ENCODE measurements around the gene MRC2. TPM values are rescaled to one million over a fixed set of nuclear protein-coding genes. Genes with fewer than 3 reads are reported as not detected.

The MRC2 gene
- total and polyA plus RNA-seq, 2 of the 13 experiments (the other 11 are each of a cell fraction or from before 2014, with no cell fraction given) = not detected

DNA sequence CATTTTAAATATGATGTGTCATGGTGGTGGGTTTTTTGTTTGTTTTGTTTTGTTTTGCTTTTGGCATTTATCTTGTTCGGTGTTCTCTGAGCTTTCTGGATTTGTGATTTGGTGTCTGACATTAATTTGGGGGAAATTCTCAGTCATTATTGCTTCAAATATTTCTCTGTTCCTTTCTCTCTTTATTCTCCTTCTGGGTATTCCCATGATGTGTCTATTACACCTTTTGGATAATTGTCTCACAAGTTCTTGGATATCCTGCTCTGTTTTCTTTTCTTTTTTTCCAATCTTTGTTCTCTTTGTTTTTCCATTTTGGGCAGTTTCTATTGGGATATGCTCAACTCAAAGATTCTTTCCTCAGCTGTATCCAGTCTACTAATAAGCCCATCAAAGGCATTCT is 92.1 kb downstream of the MRC2 start:
- H3K9ac ChIP-seq (ENCODE audit: insufficient read depth, low read depth, low read length) = no peak overlapping the region
- no peak overlapping the region for H3K27ac ChIP-seq (ENCODE audit: extremely low read length, insufficient read depth, low read length)
- H3K79me2 ChIP-seq (ENCODE audit: insufficient read depth, low read length) = no peaks in the 10 kb centered on the region
- H3K27me3 ChIP-seq (ENCODE audit: control insufficient read depth in 1 of 2, insufficient read depth in 2 of 2, low read length in 2 of 2) = peaks cover 2 to 44% of the 10 kb centered on the region in 2 experiments
- DNase-seq (ENCODE audit: low spot score) (no peak), ATAC-seq (no peak), FAIRE-seq (no peak)
- no peak overlapping the region for H3K4me2 ChIP-seq (ENCODE audit: low read depth, low read length)
- TF ChIP-seq KDM1A (CRISPR knock-in tag; IDR thresholded peaks at IDR 0.05) (no peak), ZNF543 (CRISPR knock-in tag; IDR thresholded peaks at IDR 0.05) (no peak), RBM39 (IDR thresholded peaks at IDR 0.05; ENCODE audit: low read depth, low read length, poor library complexity, severe bottlenecking) (no peak), JARID2 (CRISPR knock-in tag; IDR thresholded peaks at IDR 0.05; ENCODE audit: insufficient replicate concordance) (no peak), POLR2A (IDR thresholded peaks at IDR 0.05; ENCODE audit: insufficient read depth in 1 of 2, low read depth in 2 of 2, low read length in 2 of 2) (no peak), ARNT (IDR thresholded peaks at IDR 0.05) (no peak), PHF21A (CRISPR knock-in tag; IDR thresholded peaks at IDR 0.05) (no peak), ISX (CRISPR knock-in tag; conservative IDR thresholded peaks at IDR 0.05) (no peak), SKI (IDR thresholded peaks at IDR 0.05; ENCODE audit: partially characterized antibody) (no peak), SRSF1 (optimal IDR thresholded peaks at IDR 0.05; ENCODE audit: low read depth, low read length) (no peak)
- 0% methylated on average over 1 of the region's 1 CpG for WGBS (ENCODE audit: low lambda C conversion rate)
- no peaks in the 10 kb centered on the region for H3K9me3 ChIP-seq (ENCODE audit: low read length)
- no peak overlapping the region for H3K4me3 ChIP-seq (replicated peaks in 1 of 3; ENCODE audit: insufficient read depth in 1 of 3, low read depth in 2 of 3, low read length in 3 of 3)
- in situ Hi-C loops (cut with HindIII; ENCODE audit: extremely low pct_ligation_motif_present, low pct_unique_long_range_greater_than_20kb) (no loop called here), intact Hi-C loops (cut with micrococcal nuclease; ENCODE audit: unreplicated experiment) (no loop called here)
- BruUV-seq (replicated peaks) = no TSS peak
- no peaks in the 10 kb centered on the region for H4K20me1 ChIP-seq (ENCODE audit: insufficient read depth, low read length)
- CTCF ChIA-PET (ENCODE audit: low intra/inter-chr PET ratio, low total read pairs) = no interaction called here
- H3K36me3 ChIP-seq (replicated peaks in 1 of 2; ENCODE audit: control insufficient read depth in 1 of 2, insufficient read depth in 2 of 2, low read length in 2 of 2) = no peaks in the 10 kb centered on the region
- no peak overlapping the region for H2AFZ ChIP-seq (ENCODE audit: low read length)
- H3K4me1 ChIP-seq (ENCODE audit: insufficient read depth, low read length) = 0 out of 2 replicates have a peak, but pooled peaks cover 6% of the 10 kb centered on the region
- POLR2A ChIA-PET = no interaction called here

DNA sequence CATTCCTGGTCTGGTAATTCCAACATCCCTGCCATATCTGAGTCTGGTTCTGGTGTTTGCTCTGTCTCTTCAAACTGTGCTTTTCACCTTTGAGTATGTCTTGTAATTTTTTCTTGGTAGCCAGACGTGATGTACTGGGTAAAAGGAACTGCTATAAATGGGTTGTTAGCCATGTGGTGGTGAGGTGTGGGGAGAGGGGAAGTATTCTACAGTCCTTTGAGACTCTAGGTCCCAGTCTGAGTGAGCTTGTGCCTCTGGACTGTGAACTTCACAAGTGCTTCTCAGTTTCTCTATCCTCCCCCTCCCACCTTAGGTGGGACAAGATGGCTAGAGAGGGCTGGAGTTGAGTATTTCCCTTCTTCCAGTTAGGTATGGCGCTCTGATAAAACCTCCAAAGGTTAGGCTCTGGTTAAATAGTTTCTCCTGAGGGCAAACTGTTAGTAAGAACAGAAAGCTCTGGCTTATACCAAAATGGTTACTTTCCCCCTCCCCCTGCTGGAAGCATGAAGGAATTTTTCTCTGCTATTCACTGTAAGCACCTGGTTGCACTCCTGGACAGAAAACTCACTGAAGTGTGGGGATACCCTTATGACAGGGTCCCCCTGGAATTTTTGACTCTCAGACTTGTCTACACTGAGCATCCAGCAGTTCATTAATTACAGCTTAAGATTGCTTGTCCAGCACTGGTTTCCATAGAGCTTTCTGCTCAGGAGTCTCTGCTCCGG is 92.8 kb downstream of the MRC2 start:
- peaks cover 2 to 47% of the 10 kb centered on the region in 2 experiments for H3K27me3 ChIP-seq (ENCODE audit: control insufficient read depth in 1 of 2, insufficient read depth in 2 of 2, low read length in 2 of 2)
- intact Hi-C loops (cut with micrococcal nuclease; ENCODE audit: unreplicated experiment) = no loop called here
- TF ChIP-seq, protein P1, sequence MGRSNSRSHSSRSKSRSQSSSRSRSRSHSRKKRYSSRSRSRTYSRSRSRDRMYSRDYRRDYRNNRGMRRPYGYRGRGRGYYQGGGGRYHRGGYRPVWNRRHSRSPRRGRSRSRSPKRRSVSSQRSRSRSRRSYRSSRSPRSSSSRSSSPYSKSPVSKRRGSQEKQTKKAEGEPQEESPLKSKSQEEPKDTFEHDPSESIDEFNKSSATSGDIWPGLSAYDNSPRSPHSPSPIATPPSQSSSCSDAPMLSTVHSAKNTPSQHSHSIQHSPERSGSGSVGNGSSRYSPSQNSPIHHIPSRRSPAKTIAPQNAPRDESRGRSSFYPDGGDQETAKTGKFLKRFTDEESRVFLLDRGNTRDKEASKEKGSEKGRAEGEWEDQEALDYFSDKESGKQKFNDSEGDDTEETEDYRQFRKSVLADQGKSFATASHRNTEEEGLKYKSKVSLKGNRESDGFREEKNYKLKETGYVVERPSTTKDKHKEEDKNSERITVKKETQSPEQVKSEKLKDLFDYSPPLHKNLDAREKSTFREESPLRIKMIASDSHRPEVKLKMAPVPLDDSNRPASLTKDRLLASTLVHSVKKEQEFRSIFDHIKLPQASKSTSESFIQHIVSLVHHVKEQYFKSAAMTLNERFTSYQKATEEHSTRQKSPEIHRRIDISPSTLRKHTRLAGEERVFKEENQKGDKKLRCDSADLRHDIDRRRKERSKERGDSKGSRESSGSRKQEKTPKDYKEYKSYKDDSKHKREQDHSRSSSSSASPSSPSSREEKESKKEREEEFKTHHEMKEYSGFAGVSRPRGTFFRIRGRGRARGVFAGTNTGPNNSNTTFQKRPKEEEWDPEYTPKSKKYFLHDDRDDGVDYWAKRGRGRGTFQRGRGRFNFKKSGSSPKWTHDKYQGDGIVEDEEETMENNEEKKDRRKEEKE (IDR thresholded peaks at IDR 0.05) = no peak
- no peak for TF ChIP-seq ZNF841 (CRISPR knock-in tag; IDR thresholded peaks at IDR 0.05; ENCODE audit: borderline replicate concordance)
- no peak for TF ChIP-seq ZNF383 (CRISPR knock-in tag; IDR thresholded peaks at IDR 0.05; ENCODE audit: borderline replicate concordance)
- TF ChIP-seq, protein P2, sequence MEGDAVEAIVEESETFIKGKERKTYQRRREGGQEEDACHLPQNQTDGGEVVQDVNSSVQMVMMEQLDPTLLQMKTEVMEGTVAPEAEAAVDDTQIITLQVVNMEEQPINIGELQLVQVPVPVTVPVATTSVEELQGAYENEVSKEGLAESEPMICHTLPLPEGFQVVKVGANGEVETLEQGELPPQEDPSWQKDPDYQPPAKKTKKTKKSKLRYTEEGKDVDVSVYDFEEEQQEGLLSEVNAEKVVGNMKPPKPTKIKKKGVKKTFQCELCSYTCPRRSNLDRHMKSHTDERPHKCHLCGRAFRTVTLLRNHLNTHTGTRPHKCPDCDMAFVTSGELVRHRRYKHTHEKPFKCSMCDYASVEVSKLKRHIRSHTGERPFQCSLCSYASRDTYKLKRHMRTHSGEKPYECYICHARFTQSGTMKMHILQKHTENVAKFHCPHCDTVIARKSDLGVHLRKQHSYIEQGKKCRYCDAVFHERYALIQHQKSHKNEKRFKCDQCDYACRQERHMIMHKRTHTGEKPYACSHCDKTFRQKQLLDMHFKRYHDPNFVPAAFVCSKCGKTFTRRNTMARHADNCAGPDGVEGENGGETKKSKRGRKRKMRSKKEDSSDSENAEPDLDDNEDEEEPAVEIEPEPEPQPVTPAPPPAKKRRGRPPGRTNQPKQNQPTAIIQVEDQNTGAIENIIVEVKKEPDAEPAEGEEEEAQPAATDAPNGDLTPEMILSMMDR (CRISPR knock-in tag; IDR thresholded peaks at IDR 0.05) = 0 out of 2 replicates have a peak, but pooled peaks have one; percentile 17
- 0 out of 2 replicates have a peak, but pooled peaks have one; percentile 3 for TF ChIP-seq STAG1 (CRISPR knock-in tag; IDR thresholded peaks at IDR 0.05)
- DNase-seq (ENCODE audit: low spot score) = peak; percentile 36
- BruUV-seq (replicated peaks) = no TSS peak
- no peak overlapping the region for H3K27ac ChIP-seq (ENCODE audit: extremely low read length, insufficient read depth, low read length)
- ChIA-PET CTCF (ENCODE audit: low intra/inter-chr PET ratio, low total read pairs) (no interaction called here), POLR2A (no interaction called here)
- no peak overlapping the region for H3K9ac ChIP-seq (ENCODE audit: insufficient read depth, low read depth, low read length)
- H3K4me1 ChIP-seq (ENCODE audit: insufficient read depth, low read length) = 0 out of 2 replicates have a peak, but pooled peaks cover 6% of the 10 kb centered on the region
- H3K79me2 ChIP-seq (ENCODE audit: insufficient read depth, low read length) = no peaks in the 10 kb centered on the region
- 11% methylated on average over 3 of the region's 3 CpGs for WGBS (ENCODE audit: low lambda C conversion rate)
- no peak overlapping the region for H2AFZ ChIP-seq (ENCODE audit: low read length)
- no peak overlapping the region for H3K4me2 ChIP-seq (ENCODE audit: low read depth, low read length)
- H3K36me3 ChIP-seq (replicated peaks in 1 of 2; ENCODE audit: control insufficient read depth in 1 of 2, insufficient read depth in 2 of 2, low read length in 2 of 2) = no peaks in the 10 kb centered on the region
- peak; percentile 79 for ATAC-seq
- FAIRE-seq = peak; percentile 15
- no peaks in the 10 kb centered on the region for H3K9me3 ChIP-seq (ENCODE audit: low read length)
- no peaks in the 10 kb centered on the region for H4K20me1 ChIP-seq (ENCODE audit: insufficient read depth, low read length)
- in situ Hi-C loops (cut with HindIII; ENCODE audit: extremely low pct_ligation_motif_present, low pct_unique_long_range_greater_than_20kb) = no loop called here
- no peak overlapping the region for H3K4me3 ChIP-seq (replicated peaks in 1 of 3; ENCODE audit: insufficient read depth in 1 of 3, low read depth in 2 of 3, low read length in 3 of 3)

Data from HepG2 (cell line).